ENCODE data around the gene SH2D7. TPM values are rescaled to one million over a fixed set of nuclear protein-coding genes. Genes with fewer than 3 reads are reported as not detected.

SH2D7 gene
- total and polyA plus RNA-seq, 2 donors (not counting 3 experiments of a cell fraction or from before 2014, with no cell fraction given) = not detected

- TF ChIP-seq JUN (IDR thresholded peaks at IDR 0.05; ENCODE audit: borderline replicate concordance, insufficient read depth, insufficient read length, low read depth) (no peak), POLR2A (IDR thresholded peaks at IDR 0.05; ENCODE audit: low read depth, low read length) (no peak), FOS (IDR thresholded peaks at IDR 0.05; ENCODE audit: borderline replicate concordance, insufficient read depth, low read length) (no peak), POLR2AphosphoS5 (IDR thresholded peaks at IDR 0.05; ENCODE audit: insufficient read depth, low read depth, low read length) (no peak)
- TF ChIP-seq, protein P1, sequence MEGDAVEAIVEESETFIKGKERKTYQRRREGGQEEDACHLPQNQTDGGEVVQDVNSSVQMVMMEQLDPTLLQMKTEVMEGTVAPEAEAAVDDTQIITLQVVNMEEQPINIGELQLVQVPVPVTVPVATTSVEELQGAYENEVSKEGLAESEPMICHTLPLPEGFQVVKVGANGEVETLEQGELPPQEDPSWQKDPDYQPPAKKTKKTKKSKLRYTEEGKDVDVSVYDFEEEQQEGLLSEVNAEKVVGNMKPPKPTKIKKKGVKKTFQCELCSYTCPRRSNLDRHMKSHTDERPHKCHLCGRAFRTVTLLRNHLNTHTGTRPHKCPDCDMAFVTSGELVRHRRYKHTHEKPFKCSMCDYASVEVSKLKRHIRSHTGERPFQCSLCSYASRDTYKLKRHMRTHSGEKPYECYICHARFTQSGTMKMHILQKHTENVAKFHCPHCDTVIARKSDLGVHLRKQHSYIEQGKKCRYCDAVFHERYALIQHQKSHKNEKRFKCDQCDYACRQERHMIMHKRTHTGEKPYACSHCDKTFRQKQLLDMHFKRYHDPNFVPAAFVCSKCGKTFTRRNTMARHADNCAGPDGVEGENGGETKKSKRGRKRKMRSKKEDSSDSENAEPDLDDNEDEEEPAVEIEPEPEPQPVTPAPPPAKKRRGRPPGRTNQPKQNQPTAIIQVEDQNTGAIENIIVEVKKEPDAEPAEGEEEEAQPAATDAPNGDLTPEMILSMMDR (IDR thresholded peaks at IDR 0.05; ENCODE audit: extremely low read depth in 1 of 2, insufficient read depth in 1 of 2, low read depth in 1 of 2, low read length in 2 of 2) = no peak
- intact Hi-C loops (cut with micrococcal nuclease) (no loop called here), dilution Hi-C loops (cut with MboI; ENCODE audit: extremely low pct_ligation_motif_present, low sequenced_read_pairs) (no loop called here)
- CTCF ChIA-PET = interaction anchor here (1.5 kb wide), 1 partner anchor 10 kb away, joined by 4 read pairs; no protein-coding TSS in a partner anchor
- Histone ChIP-seq H3K27me3 (ENCODE audit: control insufficient read depth in 2 of 2, insufficient read depth in 2 of 2, low read length in 2 of 2) (no peaks in the 10 kb centered on the region), H3K4me2 (ENCODE audit: insufficient read depth, low read length) (no peak overlapping the region), H3K36me3 (ENCODE audit: control insufficient read depth in 2 of 2, extremely low read depth in 1 of 2, insufficient read depth in 2 of 2, low read length in 2 of 2) (peaks cover 6% of the 10 kb centered on the region in 2 experiments), H3K79me2 (ENCODE audit: control insufficient read depth, insufficient read depth, low read length) (peaks cover 4% of the 10 kb centered on the region), H3K27ac (ENCODE audit: insufficient read depth, low read depth, low read length) (no peak overlapping the region), H3K9ac (replicated peaks; ENCODE audit: extremely low read depth, insufficient read depth, low read length) (no peak overlapping the region), H2AFZ (ENCODE audit: low read depth, low read length) (no peak overlapping the region), H3K4me3 (replicated peaks in 1 of 3; ENCODE audit: insufficient read depth in 1 of 3, low read depth in 1 of 3, low read length in 3 of 3) (no peak overlapping the region), H3K9me1 (replicated peaks; ENCODE audit: control insufficient read depth, extremely low read depth, insufficient read depth, low read length) (no peaks in the 10 kb centered on the region), H3K9me3 (replicated peaks; ENCODE audit: control insufficient read depth, insufficient read depth, low read length) (no peaks in the 10 kb centered on the region), H3K4me1 (ENCODE audit: control insufficient read depth, extremely low read depth, insufficient read depth, low read length) (peaks cover 17% of the 10 kb centered on the region), H4K20me1 (replicated peaks; ENCODE audit: control insufficient read depth, extremely low read depth, insufficient read depth, low read length) (no peaks in the 10 kb centered on the region)
- no peak for FAIRE-seq
- POLR2A ChIA-PET = no interaction called here
- BruUV-seq (replicated peaks) = no TSS peak
- no peak for DNase-seq (ENCODE audit: low read depth, low spot score)
Measured at GRCh38 chr15:78045189-78045588, 47.2 kb upstream of the SH2D7 start.

DNA sequence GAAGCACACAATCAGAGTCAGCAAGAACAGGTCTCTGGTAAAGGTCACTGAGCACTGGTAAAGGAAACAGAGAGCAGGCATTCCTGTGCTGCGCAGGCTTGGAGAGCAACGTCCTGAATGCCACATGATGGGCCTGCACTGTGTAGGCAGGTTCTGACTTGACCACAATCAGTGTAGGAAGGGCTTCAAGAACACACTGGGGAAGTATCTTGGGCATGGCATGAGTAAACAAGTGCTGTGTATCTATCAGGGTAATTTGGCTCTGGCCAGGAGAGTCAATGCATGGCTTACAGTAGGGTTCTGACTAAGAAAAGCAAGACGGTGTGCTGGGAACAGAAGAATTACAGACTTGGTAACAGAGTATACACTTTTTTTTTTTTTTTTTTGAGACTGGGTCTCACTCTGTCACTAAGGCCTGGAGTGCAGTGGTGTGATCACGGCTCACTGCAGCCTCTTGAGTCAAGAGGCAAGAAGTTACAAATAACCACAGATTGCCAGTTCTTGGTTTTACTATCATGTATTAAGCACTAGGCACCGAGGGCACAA lies 45.5 kb upstream of the SH2D7 start:
- intact Hi-C loops (cut with micrococcal nuclease) (no loop called here), dilution Hi-C loops (cut with MboI; ENCODE audit: extremely low pct_ligation_motif_present, low sequenced_read_pairs) (no loop called here)
- Histone ChIP-seq H3K4me3 (replicated peaks in 1 of 3; ENCODE audit: insufficient read depth in 1 of 3, low read depth in 1 of 3, low read length in 3 of 3) (no peak overlapping the region), H3K9me3 (replicated peaks; ENCODE audit: control insufficient read depth, insufficient read depth, low read length) (no peaks in the 10 kb centered on the region), H2AFZ (ENCODE audit: low read depth, low read length) (no peak overlapping the region), H3K27me3 (ENCODE audit: control insufficient read depth in 2 of 2, insufficient read depth in 2 of 2, low read length in 2 of 2) (no peaks in the 10 kb centered on the region), H3K36me3 (ENCODE audit: control insufficient read depth in 2 of 2, extremely low read depth in 1 of 2, insufficient read depth in 2 of 2, low read length in 2 of 2) (peaks cover 6% of the 10 kb centered on the region in 2 experiments), H3K9me1 (replicated peaks; ENCODE audit: control insufficient read depth, extremely low read depth, insufficient read depth, low read length) (no peaks in the 10 kb centered on the region), H3K4me2 (ENCODE audit: insufficient read depth, low read length) (no peak overlapping the region), H3K4me1 (ENCODE audit: control insufficient read depth, extremely low read depth, insufficient read depth, low read length) (peaks cover 34% of the 10 kb centered on the region), H3K79me2 (ENCODE audit: control insufficient read depth, insufficient read depth, low read length) (peaks cover 4% of the 10 kb centered on the region), H3K9ac (replicated peaks; ENCODE audit: extremely low read depth, insufficient read depth, low read length) (no peak overlapping the region), H4K20me1 (replicated peaks; ENCODE audit: control insufficient read depth, extremely low read depth, insufficient read depth, low read length) (no peaks in the 10 kb centered on the region), H3K27ac (ENCODE audit: insufficient read depth, low read depth, low read length) (no peak overlapping the region)
- DNase-seq (ENCODE audit: low read depth, low spot score) (no peak), FAIRE-seq (no peak)
- BruUV-seq (replicated peaks) = no TSS peak
- CTCF ChIA-PET = interaction anchor here (2.9 kb wide), 1 partner anchor 12 kb away, joined by 12 read pairs; no protein-coding TSS in a partner anchor
- POLR2A ChIA-PET = no interaction called here
- TF ChIP-seq FOS (IDR thresholded peaks at IDR 0.05; ENCODE audit: borderline replicate concordance, insufficient read depth, low read length) (no peak), MYC (IDR thresholded peaks at IDR 0.05; ENCODE audit: low read depth, low read length) (no peak), JUN (IDR thresholded peaks at IDR 0.05; ENCODE audit: borderline replicate concordance, insufficient read depth, insufficient read length, low read depth) (no peak)
- TF ChIP-seq, protein P2, sequence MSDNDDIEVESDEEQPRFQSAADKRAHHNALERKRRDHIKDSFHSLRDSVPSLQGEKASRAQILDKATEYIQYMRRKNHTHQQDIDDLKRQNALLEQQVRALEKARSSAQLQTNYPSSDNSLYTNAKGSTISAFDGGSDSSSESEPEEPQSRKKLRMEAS (IDR thresholded peaks at IDR 0.05; ENCODE audit: insufficient read depth, insufficient read length) = no peak
